Effector CD8-positive, alpha-beta T cell (primary cell): Measurements from ENCODE around the gene PRSS1.
"Not testable (repeated sequence)": the region's sequence is repeated elsewhere in the genome, so short reads cannot be mapped to it uniquely, and the experiment has no call there.

Experiments
- DNase-seq: peaks from one replicate; lab custom pipeline; 2025; lab: John Stamatoyannopoulos, UW
- total RNA-seq, 4 experiments: gene quantifications; one replicate each; lab custom pipeline; 2026; lab: John Stamatoyannopoulos, UW

The PRSS1 gene
- 0 reads per million in 4 experiments for total RNA-seq

- DNase-seq = no peak
These were observed at the start of gene PRSS1 for GRCh38 chr7:142749218-142749993. PRSS1 (plus strand) TSS chr7:142749472; CDS start chr7:142749485, 13 bp downstream.

- DNase-seq = not testable (repeated sequence)
These were observed 48.3 kb upstream of the PRSS1 start for GRCh38 chr7:142700935-142701334.

- no peak for DNase-seq
These were observed 45.5 kb upstream of the PRSS1 start for GRCh38 chr7:142703655-142704305.

- DNase-seq = not testable (repeated sequence)
These were observed 40.5 kb upstream of the PRSS1 start for GRCh38 chr7:142708726-142709125.

GRCh38 chr7:142709921-142710320 is 39.4 kb upstream of the PRSS1 start:
- no peak for DNase-seq

- no peak for DNase-seq
These were observed 38.1 kb upstream of the PRSS1 start for GRCh38 chr7:142711196-142711595.

- no peak for DNase-seq
These were observed 37.3 kb upstream of the PRSS1 start for GRCh38 chr7:142711746-142712616.

- no peak for DNase-seq
These were observed 36.7 kb upstream of the PRSS1 start for GRCh38 chr7:142712617-142712957.

GRCh38 chr7:142714375-142714774 is 34.9 kb upstream of the PRSS1 start:
- DNase-seq = no peak

- no peak for DNase-seq
These were observed 32.7 kb upstream of the PRSS1 start for GRCh38 chr7:142716596-142716995.

- DNase-seq = no peak
These were observed 31.8 kb upstream of the PRSS1 start for GRCh38 chr7:142717453-142717852.

- DNase-seq = no peak
These were observed 31.0 kb upstream of the PRSS1 start for GRCh38 chr7:142718313-142718712.

- no peak for DNase-seq
These were observed 29.0 kb upstream of the PRSS1 start for GRCh38 chr7:142720172-142720773.

GRCh38 chr7:142720986-142721385 is 28.3 kb upstream of the PRSS1 start:
- no peak for DNase-seq

GRCh38 chr7:142722248-142722794 is 27.0 kb upstream of the PRSS1 start:
- DNase-seq = no peak

GRCh38 chr7:142733271-142733670 is 16.0 kb upstream of the PRSS1 start:
- DNase-seq = no peak

- no peak for DNase-seq
These were observed 9.3 kb upstream of the PRSS1 start for GRCh38 chr7:142739923-142740492.

GRCh38 chr7:142740786-142741185 is 8.5 kb upstream of the PRSS1 start:
- DNase-seq = no peak

- DNase-seq = not testable (repeated sequence)
These were observed 7.3 kb upstream of the PRSS1 start for GRCh38 chr7:142741932-142742331.

GRCh38 chr7:142745091-142745635 is 4.1 kb upstream of the PRSS1 start:
- no peak for DNase-seq

- DNase-seq = no peak
These were observed 3.5 kb upstream of the PRSS1 start for GRCh38 chr7:142745745-142746144.
